Cortex of kidney (tissue), 1 donor: ENCODE data around the gene GOLGA8J.
"Not testable (repeated sequence)": the region's sequence is repeated elsewhere in the genome, so short reads cannot be mapped to it uniquely, and the experiment has no call there.

Source experiments
- DNase-seq: peaks from one replicate; lab custom pipeline; 2025; lab: John Stamatoyannopoulos, UW

GOLGA8J gene

GRCh38 chr15:30080816-30081215 lies 1.9 kb upstream of the GOLGA8J start:
- not testable (repeated sequence) for DNase-seq

GRCh38 chr15:30097827-30098226 lies 15.1 kb downstream of the GOLGA8J start:
- not testable (repeated sequence) for DNase-seq

- not testable (repeated sequence) for DNase-seq
Measured at GRCh38 chr15:30102890-30103289, 20.1 kb downstream of the GOLGA8J start.

- DNase-seq, result not testable (repeated sequence)
Measured at GRCh38 chr15:30103941-30104507, 21.3 kb downstream of the GOLGA8J start.

GRCh38 chr15:30110591-30110990 lies 27.8 kb downstream of the GOLGA8J start:
- not testable (repeated sequence) for DNase-seq

GRCh38 chr15:30130066-30130465 lies 47.3 kb downstream of the GOLGA8J start:
- DNase-seq, result not testable (repeated sequence)

GRCh38 chr15:30134751-30135150 lies 52.0 kb downstream of the GOLGA8J start, which contains the start of gene GOLGA8T:
GOLGA8T (plus strand) TSS chr15:30135051; CDS start chr15:30135149, 98 bp downstream.
- DNase-seq, result not testable (repeated sequence)
